K562 (cell line): ENCODE measurements around the gene WIPF1. TPM values are rescaled to one million over a fixed set of nuclear protein-coding genes. Genes with fewer than 3 reads are reported as not detected.

Source experiments
- BCOR ChIP-seq: fragments of 450-650 bp; IDR thresholded peaks from 2 replicates; pipeline ENCODE4 v1.6.1; 2016
- KDM2B ChIP-seq: fragments of 250-450 bp; sonication (Bioruptor Pico); IDR thresholded peaks from 2 replicates; pipeline ENCODE4 v1.8.0; 2021; ENCODE audit warnings: mild to moderate bottlenecking, moderate library complexity
- MIER1 ChIP-seq: fragments of 450-650 bp; IDR thresholded peaks from 2 replicates; pipeline ENCODE4 v1.6.1; 2016; ENCODE audit warnings: antibody characterized with exemption, mild to moderate bottlenecking, low read depth
- VEZF1 ChIP-seq: fragments of 200-800 bp; sonication (Bioruptor generic); IDR thresholded peaks from 2 replicates; pipeline ENCODE4 v1.6.1; 2017; ENCODE audit warnings: missing genetic modification characterization, missing compliant biosample characterization
- polyA plus RNA-seq, 8 experiments: library from polyadenylated mRNA; depleted of rRNA in 4 of 8; stranded (reverse) in 5 of 8; unstranded in 3 of 8; fragments of >200 nt; fragmentation: Nextera tagmentation in 2 of 8; fragmentation: Illumina TruSeq in 1 of 8; extraction: Ambion mirVana in 2 of 8; extraction: Trizol in 1 of 8; gene quantifications; 2 replicates each; pipeline versions ENCODE4 v1.2.1 to v1.2.3, GENCODE V29; 2011 to 2014; ENCODE audit warnings: inconsistent platforms in 1 of 8, missing spikeins in 1 of 8
- total RNA-seq, 7 experiments: library from RNA; depleted of rRNA in 6 of 7; stranded (reverse); fragments of >200 nt in 6 of 7; fragmentation: Illumina TruSeq in 2 of 7; extraction: Trizol in 2 of 7; gene quantifications; 2 replicates each; pipeline versions ENCODE4 v1.2.1 to v1.2.3, GENCODE V29; 2011 to 2021; ENCODE audit warnings: low replicate concordance in 1 of 7
- TF ChIP-seq, protein P1 (sequence below): fragments of 250-450 bp; sonication (Bioruptor Pico); IDR thresholded peaks from 2 replicates; pipeline ENCODE4 v1.4.0; 2020; ENCODE audit warnings: mild to moderate bottlenecking, moderate library complexity, borderline replicate concordance
- TF ChIP-seq, protein P2 (sequence below): fragments of 450-650 bp; IDR thresholded peaks from 2 replicates; pipeline ENCODE4 v1.6.1; 2016; ENCODE audit warnings: low read depth, mild to moderate bottlenecking, moderate library complexity
- TF ChIP-seq, protein P3 (sequence below): fragments of 450-650 bp; IDR thresholded peaks from 2 replicates; pipeline ENCODE4 v1.6.1; 2016; ENCODE audit warnings: mild to moderate bottlenecking, moderate library complexity

The WIPF1 gene
- total and polyA plus RNA-seq, 9 of the 15 experiments (the other 6 are each of a cell fraction or from before 2014, with no cell fraction given), result 0.54 to 4.9 (median 2.4) TPM

DNA sequence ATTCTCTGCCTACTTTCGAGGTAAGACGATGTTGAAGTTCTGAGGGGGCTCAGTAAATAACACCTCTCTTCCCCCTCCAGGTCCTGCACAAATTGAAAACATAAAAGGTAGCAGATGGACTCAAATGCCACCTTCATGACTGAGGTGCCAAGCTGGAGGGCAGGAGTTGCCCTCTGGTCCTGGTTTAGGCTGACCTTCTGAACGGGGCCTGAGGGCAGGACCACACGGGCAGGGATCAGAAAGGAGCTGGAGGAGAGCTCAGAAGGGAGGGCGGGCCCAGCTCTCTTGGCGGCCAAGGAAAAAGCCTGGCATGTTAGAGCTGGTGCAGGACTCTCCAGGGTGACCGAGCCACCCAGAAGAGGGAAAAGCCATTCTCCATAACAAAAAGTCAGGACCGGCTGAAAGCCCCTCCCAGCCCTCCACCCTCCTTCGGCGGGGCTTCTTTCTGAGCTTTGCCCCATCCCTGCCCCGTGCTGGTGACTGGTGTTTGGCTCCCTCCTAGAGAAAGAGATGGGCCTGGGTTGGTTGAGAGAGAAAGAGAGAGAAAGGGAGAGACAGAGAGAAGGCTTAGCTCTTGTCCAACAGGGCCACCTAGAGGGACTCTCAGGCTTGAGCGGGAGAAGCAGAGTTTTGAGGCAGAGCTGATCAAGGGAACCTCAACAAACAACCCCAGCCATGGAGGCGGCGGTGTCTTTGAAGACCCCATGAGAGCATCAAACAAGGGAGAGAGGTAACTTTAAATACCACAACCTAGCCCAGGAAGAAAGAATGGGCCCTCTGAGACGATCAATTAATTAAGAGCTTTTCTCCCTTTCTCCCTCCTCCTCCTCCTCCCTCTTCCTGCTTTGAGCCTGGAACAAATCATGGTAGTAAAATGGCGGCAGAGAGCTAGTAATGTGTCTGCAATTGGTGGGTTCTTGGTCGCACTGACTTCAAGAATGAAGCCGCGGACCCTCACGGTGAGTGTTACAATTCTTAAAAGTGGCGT, 50.8 kb downstream of the WIPF1 start (continued):
- TF ChIP-seq VEZF1 (CRISPR knock-in tag), result no peak; the same call in 1 of the 2 replicates
- TF ChIP-seq, protein P1, sequence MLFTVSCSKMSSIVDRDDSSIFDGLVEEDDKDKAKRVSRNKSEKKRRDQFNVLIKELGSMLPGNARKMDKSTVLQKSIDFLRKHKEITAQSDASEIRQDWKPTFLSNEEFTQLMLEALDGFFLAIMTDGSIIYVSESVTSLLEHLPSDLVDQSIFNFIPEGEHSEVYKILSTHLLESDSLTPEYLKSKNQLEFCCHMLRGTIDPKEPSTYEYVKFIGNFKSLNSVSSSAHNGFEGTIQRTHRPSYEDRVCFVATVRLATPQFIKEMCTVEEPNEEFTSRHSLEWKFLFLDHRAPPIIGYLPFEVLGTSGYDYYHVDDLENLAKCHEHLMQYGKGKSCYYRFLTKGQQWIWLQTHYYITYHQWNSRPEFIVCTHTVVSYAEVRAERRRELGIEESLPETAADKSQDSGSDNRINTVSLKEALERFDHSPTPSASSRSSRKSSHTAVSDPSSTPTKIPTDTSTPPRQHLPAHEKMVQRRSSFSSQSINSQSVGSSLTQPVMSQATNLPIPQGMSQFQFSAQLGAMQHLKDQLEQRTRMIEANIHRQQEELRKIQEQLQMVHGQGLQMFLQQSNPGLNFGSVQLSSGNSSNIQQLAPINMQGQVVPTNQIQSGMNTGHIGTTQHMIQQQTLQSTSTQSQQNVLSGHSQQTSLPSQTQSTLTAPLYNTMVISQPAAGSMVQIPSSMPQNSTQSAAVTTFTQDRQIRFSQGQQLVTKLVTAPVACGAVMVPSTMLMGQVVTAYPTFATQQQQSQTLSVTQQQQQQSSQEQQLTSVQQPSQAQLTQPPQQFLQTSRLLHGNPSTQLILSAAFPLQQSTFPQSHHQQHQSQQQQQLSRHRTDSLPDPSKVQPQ (CRISPR knock-in tag), result no peak
- TF ChIP-seq, protein P2, sequence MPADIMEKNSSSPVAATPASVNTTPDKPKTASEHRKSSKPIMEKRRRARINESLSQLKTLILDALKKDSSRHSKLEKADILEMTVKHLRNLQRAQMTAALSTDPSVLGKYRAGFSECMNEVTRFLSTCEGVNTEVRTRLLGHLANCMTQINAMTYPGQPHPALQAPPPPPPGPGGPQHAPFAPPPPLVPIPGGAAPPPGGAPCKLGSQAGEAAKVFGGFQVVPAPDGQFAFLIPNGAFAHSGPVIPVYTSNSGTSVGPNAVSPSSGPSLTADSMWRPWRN, result no peak
- TF ChIP-seq, protein P3, sequence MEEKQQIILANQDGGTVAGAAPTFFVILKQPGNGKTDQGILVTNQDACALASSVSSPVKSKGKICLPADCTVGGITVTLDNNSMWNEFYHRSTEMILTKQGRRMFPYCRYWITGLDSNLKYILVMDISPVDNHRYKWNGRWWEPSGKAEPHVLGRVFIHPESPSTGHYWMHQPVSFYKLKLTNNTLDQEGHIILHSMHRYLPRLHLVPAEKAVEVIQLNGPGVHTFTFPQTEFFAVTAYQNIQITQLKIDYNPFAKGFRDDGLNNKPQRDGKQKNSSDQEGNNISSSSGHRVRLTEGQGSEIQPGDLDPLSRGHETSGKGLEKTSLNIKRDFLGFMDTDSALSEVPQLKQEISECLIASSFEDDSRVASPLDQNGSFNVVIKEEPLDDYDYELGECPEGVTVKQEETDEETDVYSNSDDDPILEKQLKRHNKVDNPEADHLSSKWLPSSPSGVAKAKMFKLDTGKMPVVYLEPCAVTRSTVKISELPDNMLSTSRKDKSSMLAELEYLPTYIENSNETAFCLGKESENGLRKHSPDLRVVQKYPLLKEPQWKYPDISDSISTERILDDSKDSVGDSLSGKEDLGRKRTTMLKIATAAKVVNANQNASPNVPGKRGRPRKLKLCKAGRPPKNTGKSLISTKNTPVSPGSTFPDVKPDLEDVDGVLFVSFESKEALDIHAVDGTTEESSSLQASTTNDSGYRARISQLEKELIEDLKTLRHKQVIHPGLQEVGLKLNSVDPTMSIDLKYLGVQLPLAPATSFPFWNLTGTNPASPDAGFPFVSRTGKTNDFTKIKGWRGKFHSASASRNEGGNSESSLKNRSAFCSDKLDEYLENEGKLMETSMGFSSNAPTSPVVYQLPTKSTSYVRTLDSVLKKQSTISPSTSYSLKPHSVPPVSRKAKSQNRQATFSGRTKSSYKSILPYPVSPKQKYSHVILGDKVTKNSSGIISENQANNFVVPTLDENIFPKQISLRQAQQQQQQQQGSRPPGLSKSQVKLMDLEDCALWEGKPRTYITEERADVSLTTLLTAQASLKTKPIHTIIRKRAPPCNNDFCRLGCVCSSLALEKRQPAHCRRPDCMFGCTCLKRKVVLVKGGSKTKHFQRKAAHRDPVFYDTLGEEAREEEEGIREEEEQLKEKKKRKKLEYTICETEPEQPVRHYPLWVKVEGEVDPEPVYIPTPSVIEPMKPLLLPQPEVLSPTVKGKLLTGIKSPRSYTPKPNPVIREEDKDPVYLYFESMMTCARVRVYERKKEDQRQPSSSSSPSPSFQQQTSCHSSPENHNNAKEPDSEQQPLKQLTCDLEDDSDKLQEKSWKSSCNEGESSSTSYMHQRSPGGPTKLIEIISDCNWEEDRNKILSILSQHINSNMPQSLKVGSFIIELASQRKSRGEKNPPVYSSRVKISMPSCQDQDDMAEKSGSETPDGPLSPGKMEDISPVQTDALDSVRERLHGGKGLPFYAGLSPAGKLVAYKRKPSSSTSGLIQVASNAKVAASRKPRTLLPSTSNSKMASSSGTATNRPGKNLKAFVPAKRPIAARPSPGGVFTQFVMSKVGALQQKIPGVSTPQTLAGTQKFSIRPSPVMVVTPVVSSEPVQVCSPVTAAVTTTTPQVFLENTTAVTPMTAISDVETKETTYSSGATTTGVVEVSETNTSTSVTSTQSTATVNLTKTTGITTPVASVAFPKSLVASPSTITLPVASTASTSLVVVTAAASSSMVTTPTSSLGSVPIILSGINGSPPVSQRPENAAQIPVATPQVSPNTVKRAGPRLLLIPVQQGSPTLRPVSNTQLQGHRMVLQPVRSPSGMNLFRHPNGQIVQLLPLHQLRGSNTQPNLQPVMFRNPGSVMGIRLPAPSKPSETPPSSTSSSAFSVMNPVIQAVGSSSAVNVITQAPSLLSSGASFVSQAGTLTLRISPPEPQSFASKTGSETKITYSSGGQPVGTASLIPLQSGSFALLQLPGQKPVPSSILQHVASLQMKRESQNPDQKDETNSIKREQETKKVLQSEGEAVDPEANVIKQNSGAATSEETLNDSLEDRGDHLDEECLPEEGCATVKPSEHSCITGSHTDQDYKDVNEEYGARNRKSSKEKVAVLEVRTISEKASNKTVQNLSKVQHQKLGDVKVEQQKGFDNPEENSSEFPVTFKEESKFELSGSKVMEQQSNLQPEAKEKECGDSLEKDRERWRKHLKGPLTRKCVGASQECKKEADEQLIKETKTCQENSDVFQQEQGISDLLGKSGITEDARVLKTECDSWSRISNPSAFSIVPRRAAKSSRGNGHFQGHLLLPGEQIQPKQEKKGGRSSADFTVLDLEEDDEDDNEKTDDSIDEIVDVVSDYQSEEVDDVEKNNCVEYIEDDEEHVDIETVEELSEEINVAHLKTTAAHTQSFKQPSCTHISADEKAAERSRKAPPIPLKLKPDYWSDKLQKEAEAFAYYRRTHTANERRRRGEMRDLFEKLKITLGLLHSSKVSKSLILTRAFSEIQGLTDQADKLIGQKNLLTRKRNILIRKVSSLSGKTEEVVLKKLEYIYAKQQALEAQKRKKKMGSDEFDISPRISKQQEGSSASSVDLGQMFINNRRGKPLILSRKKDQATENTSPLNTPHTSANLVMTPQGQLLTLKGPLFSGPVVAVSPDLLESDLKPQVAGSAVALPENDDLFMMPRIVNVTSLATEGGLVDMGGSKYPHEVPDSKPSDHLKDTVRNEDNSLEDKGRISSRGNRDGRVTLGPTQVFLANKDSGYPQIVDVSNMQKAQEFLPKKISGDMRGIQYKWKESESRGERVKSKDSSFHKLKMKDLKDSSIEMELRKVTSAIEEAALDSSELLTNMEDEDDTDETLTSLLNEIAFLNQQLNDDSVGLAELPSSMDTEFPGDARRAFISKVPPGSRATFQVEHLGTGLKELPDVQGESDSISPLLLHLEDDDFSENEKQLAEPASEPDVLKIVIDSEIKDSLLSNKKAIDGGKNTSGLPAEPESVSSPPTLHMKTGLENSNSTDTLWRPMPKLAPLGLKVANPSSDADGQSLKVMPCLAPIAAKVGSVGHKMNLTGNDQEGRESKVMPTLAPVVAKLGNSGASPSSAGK, result no peak; the same call in 1 of the 2 replicates
- TF ChIP-seq BCOR, result no peak
- TF ChIP-seq KDM2B (CRISPR knock-in tag), result no peak
- no peak for TF ChIP-seq MIER1
